HG03095 (cell line): ENCODE results near the gene ZNF235.
"Not testable (repeated sequence)": the region's sequence is repeated elsewhere in the genome, so short reads cannot be mapped to it uniquely, and the experiment has no call there.

Experiments
- ATAC-seq: cut with Tn5 transposase; IDR thresholded peaks from one replicate; pipeline ENCODE4 v1.9.1; 2021; ENCODE audit warnings: moderate library complexity; ENCODE audit not compliant: unreplicated experiment

ZNF235 gene

GRCh38 chr19:44258136-44258535 lies 46.7 kb downstream of the ZNF235 start:
- no peak for ATAC-seq

DNA sequence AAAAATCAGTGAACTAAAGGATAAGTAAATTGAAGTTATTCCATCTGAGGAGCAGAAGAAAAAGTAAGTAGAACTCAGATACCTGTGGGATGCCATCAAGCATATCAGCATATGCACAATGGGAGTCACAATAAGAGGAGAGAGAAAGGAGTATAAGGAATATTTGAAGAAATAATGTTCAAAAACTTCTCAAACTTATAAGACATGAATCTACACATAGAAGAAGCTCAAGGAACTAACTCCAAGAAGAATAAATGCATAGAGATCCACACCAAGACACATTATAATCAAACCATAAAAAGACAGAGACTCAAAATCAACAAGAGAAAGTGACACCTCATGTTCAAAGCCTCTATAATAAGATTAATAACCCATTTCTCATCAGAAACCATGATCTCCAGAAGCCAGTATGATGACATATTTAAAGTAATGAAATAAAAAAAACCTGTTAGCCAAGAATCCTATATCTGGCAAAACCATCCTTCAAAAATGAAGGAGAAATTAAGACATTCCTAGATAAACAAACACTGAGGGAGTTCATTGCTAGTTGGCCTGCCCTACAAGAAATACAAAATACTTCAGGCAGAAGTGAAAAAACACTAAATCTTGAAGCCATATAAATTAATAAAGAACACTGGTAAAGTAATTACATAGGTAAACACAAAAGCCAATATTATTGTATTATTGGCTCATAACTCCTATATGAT lies 49.0 kb downstream of the ZNF235 start:
- no peak for ATAC-seq

DNA sequence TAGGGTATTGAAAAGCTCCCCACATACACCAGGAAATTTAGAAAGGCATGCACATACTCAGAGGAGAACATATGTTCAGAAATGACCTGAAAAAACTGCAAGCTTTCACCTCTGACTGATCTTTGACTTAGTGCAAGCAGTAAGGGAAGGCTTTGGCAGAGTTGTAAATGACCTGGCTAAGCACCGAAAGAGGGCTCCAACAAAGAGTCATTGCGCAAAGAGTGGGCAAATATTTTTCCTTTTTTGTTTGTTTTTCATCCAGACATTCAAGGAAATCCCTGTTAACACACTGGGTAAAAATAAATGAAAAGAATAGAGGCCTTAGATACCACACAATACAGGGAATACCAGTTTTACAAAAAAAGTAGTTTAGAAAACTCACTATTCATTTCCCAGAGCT lies 50.3 kb downstream of the ZNF235 start:
- no peak for ATAC-seq

DNA sequence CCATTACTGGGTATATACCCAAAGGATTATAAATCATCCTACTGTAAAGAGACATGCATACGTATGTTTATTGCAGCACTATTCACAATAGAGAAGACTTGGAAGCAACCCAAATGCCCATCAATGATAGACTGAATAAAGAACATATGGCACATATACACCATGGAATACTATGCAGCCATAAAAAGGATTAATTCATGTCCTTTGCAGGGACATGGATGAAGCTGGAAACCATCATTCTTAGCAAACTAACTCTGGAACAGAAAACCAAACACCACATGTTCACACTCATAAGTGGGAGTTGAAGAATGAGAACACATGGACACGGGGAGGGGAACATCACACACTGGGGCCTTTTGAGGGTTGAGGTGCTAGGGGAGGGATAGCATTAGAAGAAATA lies 51.4 kb downstream of the ZNF235 start:
- not testable (repeated sequence) for ATAC-seq

DNA sequence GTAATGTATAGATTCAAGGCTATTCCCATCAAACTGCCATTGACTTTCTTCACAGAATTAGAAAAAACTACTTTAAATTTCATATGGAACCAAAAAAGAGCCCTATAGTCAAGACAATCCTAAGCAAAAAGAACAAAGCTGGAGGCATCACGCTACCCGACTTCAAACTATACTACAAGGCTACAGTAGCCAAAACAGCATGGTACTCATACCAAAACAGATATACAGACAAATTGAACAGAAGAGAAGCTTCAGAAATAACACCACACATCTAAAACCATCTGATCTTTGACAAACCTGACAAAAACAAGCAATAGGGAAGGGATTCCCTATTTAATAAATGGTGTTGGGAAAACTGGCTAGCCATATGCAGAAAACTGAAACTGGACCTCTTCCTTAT lies 52.5 kb downstream of the ZNF235 start:
- ATAC-seq, result not testable (repeated sequence)

- ATAC-seq, result no peak
Observed at GRCh38 chr19:44236384-44236783, 68.4 kb downstream of the ZNF235 start.
